NCI-H146 (cell line): ENCODE measurements around the gene POLR2H.

ENCODE experiments used
- DNase-seq: peaks from one replicate; lab custom pipeline; 2025; lab: John Stamatoyannopoulos, UW

Gene POLR2H

GRCh38 chr3:184361532-184361931 lies at the start of gene POLR2H, which contains the start of gene CLCN2:
TSS of gene POLR2H (plus strand) at chr3:184361710. CDS start at chr3:184363493, 1,783 bp downstream.
TSS of gene CLCN2 (minus strand) at chr3:184361605. CDS start at chr3:184361479, 126 bp downstream.
- DNase-seq: peak; percentile 90

- DNase-seq: peak; percentile 98
Measured at GRCh38 chr3:184314363-184314699, 47.2 kb upstream of the POLR2H start, which contains the start of gene EIF4G1. TSS of gene EIF4G1 (plus strand) at chr3:184314606. CDS start at chr3:184315797, 1,191 bp downstream.

- DNase-seq: peak; percentile 74
Measured at GRCh38 chr3:184314700-184315542, 46.6 kb upstream of the POLR2H start.

- no peak for DNase-seq
Measured at GRCh38 chr3:184315543-184315867, 46.0 kb upstream of the POLR2H start.

GRCh38 chr3:184315871-184316661 lies 45.4 kb upstream of the POLR2H start:
- DNase-seq: no peak

GRCh38 chr3:184316792-184317191 lies 44.7 kb upstream of the POLR2H start:
- no peak for DNase-seq

- no peak for DNase-seq
Measured at GRCh38 chr3:184317201-184317600, 44.3 kb upstream of the POLR2H start.

GRCh38 chr3:184320104-184320445 lies 41.4 kb upstream of the POLR2H start:
- DNase-seq: no peak

GRCh38 chr3:184321666-184322065 lies 39.8 kb upstream of the POLR2H start:
- DNase-seq: no peak

GRCh38 chr3:184322731-184323487 lies 38.6 kb upstream of the POLR2H start:
- no peak for DNase-seq

- DNase-seq: no peak
Measured at GRCh38 chr3:184323696-184324095, 37.8 kb upstream of the POLR2H start.

- DNase-seq: no peak
Measured at GRCh38 chr3:184325269-184325668, 36.2 kb upstream of the POLR2H start.

- DNase-seq: no peak
Measured at GRCh38 chr3:184325715-184326369, 35.7 kb upstream of the POLR2H start.

GRCh38 chr3:184327171-184327570 lies 34.3 kb upstream of the POLR2H start:
- no peak for DNase-seq

GRCh38 chr3:184328516-184328915 lies 33.0 kb upstream of the POLR2H start:
- no peak for DNase-seq

GRCh38 chr3:184332370-184333090 lies 29.0 kb upstream of the POLR2H start:
- DNase-seq: no peak

GRCh38 chr3:184333190-184333589 lies 28.3 kb upstream of the POLR2H start:
- no peak for DNase-seq

GRCh38 chr3:184333700-184334099 lies 27.8 kb upstream of the POLR2H start:
- DNase-seq: no peak

GRCh38 chr3:184334470-184335158 lies 26.9 kb upstream of the POLR2H start:
- no peak for DNase-seq

GRCh38 chr3:184335291-184335660 lies 26.2 kb upstream of the POLR2H start:
- DNase-seq: peak; percentile 46
